ENCODE data around the gene THRB.

THRB gene

DNA sequence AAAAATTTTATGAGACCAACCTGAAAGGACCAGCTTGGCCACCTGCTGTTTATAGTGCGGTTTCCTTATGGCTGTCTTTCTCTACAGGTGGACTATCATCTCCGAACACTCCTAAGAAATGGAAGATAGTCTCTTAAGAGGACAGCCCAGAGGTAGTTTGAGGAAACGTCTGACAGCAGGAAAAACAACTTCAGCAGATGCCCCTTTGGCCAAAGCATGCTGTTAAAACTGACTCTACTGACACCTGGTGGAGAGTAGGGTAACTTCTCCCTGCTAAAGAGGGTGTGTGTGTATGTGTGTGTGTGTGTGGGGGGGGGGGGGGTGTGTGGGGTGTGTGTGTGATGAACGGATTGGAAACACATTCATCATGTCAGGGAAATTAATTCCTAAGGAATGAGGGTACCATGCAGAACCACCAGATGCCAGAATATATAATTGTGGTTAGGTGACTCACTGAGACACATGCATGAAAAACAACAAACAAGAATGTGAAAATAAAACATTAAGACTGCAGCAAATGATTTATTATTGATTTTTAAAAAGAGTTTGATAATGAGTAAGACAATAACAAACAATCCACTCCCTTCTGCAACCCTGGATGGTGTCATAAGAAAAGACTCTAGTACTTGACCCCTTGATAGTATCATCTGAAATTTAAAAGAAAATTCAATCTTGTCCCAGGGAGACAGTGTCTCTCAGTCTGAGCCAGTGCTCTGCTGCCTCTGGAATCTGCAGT, 256.5 kb downstream of the THRB start:
- DNase-seq (ENCODE audit: low read depth in 2 of 2, low spot score in 1 of 2) = no peak

- no peak for DNase-seq (ENCODE audit: low read depth in 2 of 2, low spot score in 1 of 2)
These were observed 259.5 kb downstream of the THRB start for GRCh38 chr3:24235121-24235520.

GRCh38 chr3:24232784-24233183, 261.9 kb downstream of the THRB start:
- DNase-seq (ENCODE audit: low read depth in 2 of 2, low spot score in 1 of 2) = no peak

- DNase-seq (ENCODE audit: low read depth in 2 of 2, low spot score in 1 of 2) = no peak
These were observed 265.0 kb downstream of the THRB start for GRCh38 chr3:24229468-24230221.

DNA sequence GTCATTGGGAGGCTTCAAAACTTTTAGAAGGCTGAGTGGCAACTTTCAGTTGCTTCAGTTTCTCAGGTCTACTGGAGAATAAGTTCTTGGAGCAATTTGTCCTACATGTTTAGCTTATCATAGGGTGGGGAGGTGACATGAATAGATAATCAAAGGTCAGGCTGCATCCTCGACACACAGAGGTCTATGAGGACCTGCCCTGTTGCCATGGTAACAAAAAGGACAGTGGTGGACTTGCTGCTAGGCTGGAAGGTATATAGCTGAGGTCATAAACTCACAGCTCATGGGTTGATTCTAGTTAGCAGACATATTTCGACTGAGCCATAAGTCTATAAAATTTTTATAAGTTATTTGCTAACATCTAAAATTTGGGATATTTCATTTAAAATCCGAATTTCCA, 267.0 kb downstream of the THRB start:
- DNase-seq (ENCODE audit: low read depth in 2 of 2, low spot score in 1 of 2) = no peak

- no peak for DNase-seq (ENCODE audit: low read depth in 2 of 2, low spot score in 1 of 2)
These were observed 268.3 kb downstream of the THRB start for GRCh38 chr3:24226397-24226796.

GRCh38 chr3:24225385-24225950, 269.2 kb downstream of the THRB start:
- DNase-seq (ENCODE audit: low read depth in 2 of 2, low spot score in 1 of 2) = no peak

DNA sequence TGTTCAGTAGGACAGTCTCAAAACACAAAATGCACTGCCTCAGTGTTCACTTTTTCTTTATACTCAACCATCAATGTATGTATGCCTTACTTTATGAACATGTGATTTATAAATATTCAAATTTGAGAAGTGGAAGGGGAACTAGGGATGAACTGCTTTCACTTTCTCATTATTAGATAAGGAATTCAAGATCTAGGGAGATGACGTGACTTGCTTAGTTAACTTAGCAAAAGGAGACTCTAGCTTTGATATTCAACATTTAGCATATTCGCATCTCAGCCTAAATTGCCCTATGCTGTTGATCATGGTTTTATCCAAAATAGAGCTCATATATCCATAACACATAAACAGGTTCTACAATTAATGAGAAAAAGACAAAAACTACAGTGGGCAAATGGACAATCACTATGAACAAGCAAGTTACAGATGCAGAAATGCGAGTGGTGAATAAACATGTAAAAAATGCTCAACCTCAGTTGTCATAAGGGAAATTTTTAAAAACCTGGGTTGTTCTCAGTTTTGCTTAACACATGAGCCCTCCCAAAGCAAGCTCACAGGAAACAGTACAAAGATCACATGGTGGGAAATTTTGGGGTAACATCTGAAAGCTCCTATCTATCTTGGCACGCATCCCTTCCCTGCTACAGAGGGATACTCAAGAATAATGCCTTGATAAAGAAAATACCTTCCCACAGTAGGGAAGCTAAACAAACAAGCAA, 269.8 kb downstream of the THRB start:
- no peak for DNase-seq (ENCODE audit: low read depth in 2 of 2, low spot score in 1 of 2)

- DNase-seq (ENCODE audit: low read depth in 2 of 2, low spot score in 1 of 2) = no peak
These were observed 272.4 kb downstream of the THRB start for GRCh38 chr3:24222165-24222805.

- no peak for DNase-seq (ENCODE audit: low read depth in 2 of 2, low spot score in 1 of 2)
These were observed 273.6 kb downstream of the THRB start for GRCh38 chr3:24220859-24221657.

DNA sequence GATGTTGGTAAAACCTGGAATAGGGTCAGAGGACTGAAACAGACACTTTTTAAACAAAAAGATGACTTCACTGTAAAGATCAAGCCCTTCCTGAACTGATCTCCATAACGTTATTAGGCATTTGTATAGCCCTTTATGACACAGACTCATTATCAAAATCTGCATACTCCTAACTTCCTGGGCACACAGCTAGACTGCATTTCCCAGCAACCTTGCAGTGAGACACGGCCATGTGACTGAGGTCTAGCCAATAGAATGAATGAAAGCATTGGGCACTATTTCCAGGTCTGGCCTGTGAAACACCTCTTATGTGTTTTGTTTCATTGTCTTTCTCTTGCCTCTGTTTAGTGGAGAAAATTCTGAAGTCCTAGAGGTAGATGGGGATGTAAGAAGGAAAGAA, 279.1 kb downstream of the THRB start:
- DNase-seq (ENCODE audit: low read depth in 2 of 2, low spot score in 1 of 2) = no peak

- DNase-seq (ENCODE audit: low read depth in 2 of 2, low spot score in 1 of 2) = no peak
These were observed 283.3 kb downstream of the THRB start for GRCh38 chr3:24211381-24211780.

GRCh38 chr3:24202071-24202470, 292.6 kb downstream of the THRB start:
- no peak for DNase-seq (ENCODE audit: low read depth in 2 of 2, low spot score in 1 of 2)

GRCh38 chr3:24201301-24201700, 293.3 kb downstream of the THRB start:
- DNase-seq (ENCODE audit: low read depth in 2 of 2, low spot score in 1 of 2) = no peak

DNA sequence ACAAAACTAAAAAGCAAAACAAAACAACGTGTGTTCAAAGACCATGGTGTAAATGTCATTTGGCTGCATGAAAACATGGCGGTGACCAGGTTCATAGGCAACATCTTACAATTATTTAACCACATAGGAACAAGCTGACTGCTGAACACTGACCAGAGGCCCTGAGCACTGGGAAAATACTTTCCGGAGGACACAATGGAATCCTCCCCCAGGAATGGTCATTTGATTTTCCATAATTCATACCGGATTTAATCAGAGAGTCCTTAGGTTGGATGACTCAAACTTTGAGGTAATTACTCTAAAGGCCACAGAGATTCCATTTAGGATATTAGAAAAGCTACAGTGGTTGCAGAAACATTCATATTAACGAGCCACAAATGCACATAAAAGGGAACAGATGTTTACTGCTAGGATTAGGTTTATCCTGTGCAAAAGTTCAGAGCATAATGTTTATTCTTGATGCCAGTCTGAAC, 294.8 kb downstream of the THRB start:
- DNase-seq (ENCODE audit: low read depth in 2 of 2, low spot score in 1 of 2) = no peak

DNA sequence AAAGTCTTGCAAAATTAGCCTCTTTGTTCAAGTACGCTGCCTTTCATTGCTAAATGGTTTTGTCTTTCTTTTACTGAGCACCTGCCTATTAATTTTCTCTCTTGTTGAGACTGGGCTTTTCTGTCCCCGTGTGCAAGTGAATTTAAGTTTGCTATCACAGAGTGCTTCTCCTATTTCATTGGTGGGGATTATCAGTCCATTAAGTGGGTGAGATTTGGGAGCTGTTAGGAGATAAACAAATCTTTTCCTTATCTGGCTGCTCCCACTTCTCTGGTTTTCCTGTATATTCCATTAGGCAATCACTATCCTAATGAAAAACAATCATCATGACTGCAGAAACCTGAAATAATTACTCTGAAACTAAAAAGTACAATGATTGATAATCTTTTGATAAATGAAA, 295.4 kb downstream of the THRB start:
- no peak for DNase-seq (ENCODE audit: low read depth in 2 of 2, low spot score in 1 of 2)

- DNase-seq (ENCODE audit: low read depth in 2 of 2, low spot score in 1 of 2) = no peak
These were observed 295.9 kb downstream of the THRB start for GRCh38 chr3:24198728-24199127.

DNA sequence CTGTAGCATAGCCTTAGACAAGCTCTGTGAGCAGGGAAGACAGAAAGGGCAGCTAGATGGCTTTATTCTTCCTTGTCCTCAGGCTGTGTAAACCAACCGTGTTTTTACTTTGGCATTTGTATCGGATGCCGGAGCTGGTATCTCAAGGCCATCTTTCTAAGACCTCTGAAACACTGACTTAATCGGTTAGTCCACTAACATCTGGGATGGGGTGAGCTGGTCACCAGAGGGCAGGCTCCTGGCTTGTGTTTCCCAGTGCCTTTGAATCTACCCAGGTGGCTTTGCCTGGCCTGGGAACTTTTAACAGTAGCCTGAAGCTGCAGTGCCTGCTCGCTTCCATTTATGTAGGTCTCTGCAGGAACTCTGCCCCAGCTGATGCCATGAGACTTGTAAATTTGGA, 296.8 kb downstream of the THRB start:
- no peak for DNase-seq (ENCODE audit: low read depth in 2 of 2, low spot score in 1 of 2)

- no peak for DNase-seq (ENCODE audit: low read depth in 2 of 2, low spot score in 1 of 2)
These were observed 298.1 kb downstream of the THRB start for GRCh38 chr3:24196526-24196925.

DNA sequence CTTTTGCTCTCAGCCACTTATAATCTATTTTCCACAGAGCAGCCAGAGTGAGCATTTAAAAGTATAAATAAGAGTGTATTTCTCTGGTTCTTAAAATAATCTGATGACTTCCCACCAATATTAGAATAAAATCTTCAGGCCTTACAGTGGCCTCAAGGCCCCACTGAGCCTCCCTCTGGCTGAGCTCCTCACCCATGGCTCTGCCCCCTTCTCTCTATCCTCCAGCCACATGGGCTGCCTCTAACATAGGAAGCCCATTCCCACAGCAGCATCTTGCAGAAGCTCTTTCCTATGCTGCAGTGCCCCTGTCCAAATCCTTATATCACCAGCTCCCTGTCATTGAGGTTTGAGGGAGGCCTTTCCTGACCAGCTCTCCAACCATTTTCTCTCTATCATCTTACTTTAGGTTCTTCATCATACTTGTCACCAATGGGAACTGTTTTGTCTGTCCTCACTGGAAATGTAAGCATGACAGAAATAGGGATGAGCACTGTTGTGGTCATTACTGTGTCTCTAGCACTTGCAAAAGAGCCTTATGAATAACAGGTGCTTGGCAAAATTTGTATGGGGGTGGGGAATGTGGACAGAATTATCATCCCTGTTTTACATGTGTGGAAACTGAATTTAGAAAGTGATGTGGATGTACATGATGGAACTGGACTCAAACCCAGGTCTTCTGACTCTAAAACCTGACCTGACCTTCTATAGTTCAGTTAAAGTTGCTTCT, 299.0 kb downstream of the THRB start:
- no peak for DNase-seq (ENCODE audit: low read depth in 2 of 2, low spot score in 1 of 2)
